ENCODE results near the gene CASP3. TPM values are rescaled to one million over a fixed set of nuclear protein-coding genes. Genes with fewer than 3 reads are reported as not detected.

Gene CASP3
- total RNA-seq, result 10 to 100 TPM; 42.0 to 58.7 TPM

GRCh38 chr4:184649026-184649970 lies at the start of gene CASP3, which contains the start of gene PRIMPOL:
Gene CASP3, minus strand, starts transcription at chr4:184649447. Its CDS starts 10,994 bp downstream, at chr4:184638453.
Gene PRIMPOL, plus strand, starts transcription at chr4:184649738. Its CDS starts 7,403 bp downstream, at chr4:184657141.
- peak; percentile 96 to 97 for DNase-seq (ENCODE audit: low spot score in 2 of 2)
- peak; percentile 91 to 94 for ATAC-seq
- H3K27ac Mint-ChIP-seq, result peak within 1 kb of the TSS; percentile 87 to 98
- no peaks in the 10 kb centered on the region for H3K9me3 Mint-ChIP-seq
- H3K36me3 Mint-ChIP-seq, result peaks cover 20 to 43% of the 10 kb centered on the region in 2 donors

GRCh38 chr4:184697956-184698355 lies 48.7 kb upstream of the CASP3 start:
- no peaks in the 10 kb centered on the region for H3K9me3 Mint-ChIP-seq
- H3K36me3 Mint-ChIP-seq, result peaks cover 15 to 32% of the 10 kb centered on the region in 2 donors
- DNase-seq (ENCODE audit: low spot score in 2 of 2) (no peak), ATAC-seq (no peak)
- H3K27ac Mint-ChIP-seq, result no peak overlapping the region

DNA sequence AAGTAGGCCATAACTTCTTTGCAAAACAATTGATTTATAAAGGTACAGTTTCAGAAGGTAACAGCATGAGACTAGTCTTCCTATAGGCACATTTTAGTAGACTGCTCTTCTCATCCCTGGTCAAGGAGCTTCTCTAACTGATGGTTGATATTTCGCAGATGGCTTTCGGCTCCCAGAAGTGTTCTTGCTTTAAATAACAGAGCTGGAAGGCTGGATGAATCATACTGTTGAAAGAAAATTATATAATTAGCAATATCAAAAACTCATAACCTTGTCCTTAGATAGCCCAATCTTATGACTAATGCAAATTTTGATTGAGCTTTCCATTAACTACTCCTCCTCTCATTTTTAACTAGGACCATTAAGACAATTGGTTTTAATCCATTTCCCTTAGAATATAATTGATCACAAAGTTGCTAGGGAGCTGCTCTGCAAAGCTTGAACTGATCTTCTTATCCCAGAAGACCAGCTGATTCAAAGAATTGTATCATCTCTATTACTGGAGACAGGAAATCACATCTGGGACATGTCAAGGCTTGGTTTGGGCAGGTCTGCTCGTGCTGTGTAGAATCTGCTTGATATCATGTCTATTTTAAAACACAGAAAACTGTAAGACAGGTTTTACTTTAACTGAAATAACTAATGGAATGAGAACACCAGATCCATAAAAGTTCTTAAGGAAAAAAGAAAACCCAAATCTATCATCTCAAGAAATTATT lies 46.1 kb upstream of the CASP3 start:
- Mint-ChIP-seq H3K36me3 (peaks cover 10 to 39% of the 10 kb centered on the region in 2 donors), H3K9me3 (no peaks in the 10 kb centered on the region), H3K27ac (no peak overlapping the region)
- ATAC-seq (no peak), DNase-seq (ENCODE audit: low spot score in 2 of 2) (no peak)

GRCh38 chr4:184694412-184694956 lies 45.2 kb upstream of the CASP3 start:
- peaks cover 10 to 33% of the 10 kb centered on the region in 2 donors for H3K36me3 Mint-ChIP-seq
- no peak for DNase-seq (ENCODE audit: low spot score in 2 of 2)
- ATAC-seq, result no peak
- H3K9me3 Mint-ChIP-seq, result no peaks in the 10 kb centered on the region
- no peak overlapping the region for H3K27ac Mint-ChIP-seq

GRCh38 chr4:184693056-184693455 lies 43.8 kb upstream of the CASP3 start:
- Mint-ChIP-seq H3K36me3 (peaks cover 10 to 30% of the 10 kb centered on the region in 2 donors), H3K9me3 (no peaks in the 10 kb centered on the region), H3K27ac (no peak overlapping the region)
- ATAC-seq, result no peak
- no peak for DNase-seq (ENCODE audit: low spot score in 2 of 2)

- DNase-seq (ENCODE audit: low spot score in 2 of 2) (no peak), ATAC-seq (no peak)
- H3K27ac Mint-ChIP-seq, result peak overlapping the region; percentile 56 to 75
- H3K9me3 Mint-ChIP-seq, result no peaks in the 10 kb centered on the region
- H3K36me3 Mint-ChIP-seq, result peaks cover 10 to 27% of the 10 kb centered on the region in 2 donors
Observed at GRCh38 chr4:184689681-184690080, 40.4 kb upstream of the CASP3 start.

- peak in 1 of 2 donors; percentile 18 for DNase-seq (ENCODE audit: low spot score in 2 of 2)
- peak; percentile 85 to 98 for ATAC-seq
- H3K9me3 Mint-ChIP-seq, result no peaks in the 10 kb centered on the region
- no peak overlapping the region for H3K27ac Mint-ChIP-seq
- H3K36me3 Mint-ChIP-seq, result peaks cover 1 to 18% of the 10 kb centered on the region in 2 donors
Observed at GRCh38 chr4:184688447-184688846, 39.2 kb upstream of the CASP3 start.

DNA sequence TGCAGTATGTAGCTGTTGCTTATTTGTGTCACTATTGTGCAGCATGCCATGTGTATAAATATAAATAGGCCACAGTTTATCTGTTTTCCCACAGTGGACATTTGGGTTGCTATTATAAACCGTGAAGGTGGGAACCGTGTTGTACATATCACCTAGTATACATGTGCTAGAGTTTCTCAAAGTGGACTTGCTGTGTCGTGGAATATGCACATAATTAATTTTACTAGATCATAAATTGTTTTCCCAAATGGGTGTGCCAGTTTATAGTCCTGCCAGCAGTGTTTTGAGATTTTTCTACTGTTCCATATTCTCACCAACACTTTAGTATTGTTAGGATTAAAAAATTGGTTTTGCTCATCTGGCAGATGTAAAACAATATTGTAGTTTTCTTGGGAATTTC lies 38.8 kb upstream of the CASP3 start:
- ATAC-seq (no peak), DNase-seq (ENCODE audit: low spot score in 2 of 2) (no peak)
- Mint-ChIP-seq H3K36me3 (peaks cover 0 to 13% of the 10 kb centered on the region in 2 donors), H3K27ac (no peak overlapping the region), H3K9me3 (no peaks in the 10 kb centered on the region)

GRCh38 chr4:184684491-184685189 lies 35.4 kb upstream of the CASP3 start:
- H3K27ac Mint-ChIP-seq, result peak overlapping the region in 1 of 2 donors; percentile 48
- H3K36me3 Mint-ChIP-seq, result no peaks in the 10 kb centered on the region
- ATAC-seq, result no peak
- no peaks in the 10 kb centered on the region for H3K9me3 Mint-ChIP-seq
- no peak for DNase-seq (ENCODE audit: low spot score in 2 of 2)

- ATAC-seq, result no peak
- no peaks in the 10 kb centered on the region for H3K9me3 Mint-ChIP-seq
- DNase-seq (ENCODE audit: low spot score in 2 of 2), result no peak
- no peak overlapping the region for H3K27ac Mint-ChIP-seq
- no peaks in the 10 kb centered on the region for H3K36me3 Mint-ChIP-seq
Observed at GRCh38 chr4:184681916-184682315, 32.7 kb upstream of the CASP3 start.

DNA sequence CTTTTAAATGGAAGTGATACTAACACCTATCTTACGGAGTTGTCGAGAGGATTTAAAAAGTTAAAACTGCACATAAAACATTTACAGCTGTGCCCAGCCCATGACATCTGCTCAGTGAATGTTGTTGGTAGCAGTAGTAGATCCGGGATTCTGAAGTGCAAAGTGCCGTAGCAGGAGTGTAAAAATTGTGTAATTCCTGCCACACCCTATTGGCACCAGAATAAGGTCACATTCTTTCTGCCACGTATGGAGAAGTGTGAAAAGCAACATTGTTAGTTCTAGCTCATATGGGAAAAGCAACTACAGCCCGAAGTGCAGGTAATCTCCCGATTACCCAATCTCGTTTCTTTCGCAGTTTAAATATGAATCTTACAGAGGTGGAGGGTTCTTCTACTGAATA lies 31.5 kb upstream of the CASP3 start:
- Mint-ChIP-seq H3K36me3 (no peaks in the 10 kb centered on the region), H3K9me3 (no peaks in the 10 kb centered on the region), H3K27ac (no peak overlapping the region)
- ATAC-seq (no peak), DNase-seq (ENCODE audit: low spot score in 2 of 2) (no peak)

DNA sequence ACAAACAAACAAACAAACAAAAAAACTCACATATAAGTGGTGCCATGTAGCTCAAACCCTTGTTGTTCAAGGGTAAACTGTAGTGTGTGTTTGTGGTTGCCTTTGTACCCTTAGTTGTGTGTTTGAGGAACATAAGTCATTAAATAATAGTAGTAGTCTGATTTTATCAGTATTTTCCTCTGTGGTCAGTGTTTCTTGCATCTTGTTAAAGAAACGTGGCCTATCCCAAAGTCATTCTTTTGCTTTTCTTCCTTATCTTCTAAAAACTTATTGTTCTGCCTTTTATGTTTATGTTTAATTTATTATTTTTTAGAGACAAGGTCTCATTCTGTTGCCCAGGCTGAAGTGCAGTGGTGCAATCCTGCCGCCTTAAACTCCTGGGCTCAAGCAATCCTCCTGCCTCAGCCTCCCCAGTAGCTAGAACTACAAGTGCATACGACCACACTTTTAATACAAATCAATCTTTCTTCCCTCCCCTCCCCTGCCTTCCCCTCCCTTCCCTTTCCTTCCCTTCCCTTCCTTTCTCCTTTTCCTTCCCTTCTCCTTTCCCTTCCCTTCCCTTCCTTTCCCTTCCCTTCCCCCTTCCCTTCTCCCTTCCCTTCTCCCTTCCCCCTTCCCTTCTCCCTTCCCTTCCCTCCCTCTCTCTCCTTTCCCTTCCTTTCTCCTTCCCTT lies 26.7 kb upstream of the CASP3 start:
- Mint-ChIP-seq H3K27ac (peak overlapping the region in 1 of 2 donors; percentile 14), H3K36me3 (no peaks in the 10 kb centered on the region), H3K9me3 (no peaks in the 10 kb centered on the region)
- no peak for DNase-seq (ENCODE audit: low spot score in 2 of 2)
- no peak for ATAC-seq

GRCh38 chr4:184675018-184675417 lies 25.8 kb upstream of the CASP3 start:
- no peak for DNase-seq (ENCODE audit: low spot score in 2 of 2)
- Mint-ChIP-seq H3K36me3 (no peaks in the 10 kb centered on the region), H3K27ac (no peak overlapping the region), H3K9me3 (no peaks in the 10 kb centered on the region)
- ATAC-seq, result no peak

DNA sequence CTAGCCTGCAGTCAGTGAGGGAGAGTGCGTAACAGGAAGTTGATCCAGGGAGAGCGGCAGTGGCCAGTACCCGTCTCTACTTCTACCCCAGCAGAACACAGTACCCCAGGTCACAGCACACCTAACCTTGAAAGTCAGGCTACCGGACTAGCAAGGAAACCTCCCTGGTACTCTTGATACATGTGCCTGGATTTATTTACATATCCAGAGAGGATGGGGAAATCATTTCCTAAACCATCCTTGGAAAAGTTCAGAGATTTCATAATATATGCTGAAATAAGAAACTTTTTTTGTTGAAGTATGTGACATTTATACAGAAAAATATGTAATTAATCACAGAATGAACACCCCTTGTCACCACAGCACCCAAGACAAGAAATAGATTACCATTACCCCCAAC lies 24.8 kb upstream of the CASP3 start:
- Mint-ChIP-seq H3K36me3 (peaks cover 5 to 6% of the 10 kb centered on the region in 2 donors), H3K27ac (no peak overlapping the region), H3K9me3 (no peaks in the 10 kb centered on the region)
- ATAC-seq, result no peak
- DNase-seq (ENCODE audit: low spot score in 2 of 2), result no peak

- DNase-seq (ENCODE audit: low spot score in 2 of 2) (no peak), ATAC-seq (no peak)
- Mint-ChIP-seq H3K36me3 (peaks cover 15 to 19% of the 10 kb centered on the region in 2 donors), H3K27ac (no peak overlapping the region), H3K9me3 (no peaks in the 10 kb centered on the region)
Observed at GRCh38 chr4:184672741-184673140, 23.5 kb upstream of the CASP3 start.

- Mint-ChIP-seq H3K27ac (peak overlapping the region in 1 of 2 donors; percentile 44), H3K9me3 (no peaks in the 10 kb centered on the region), H3K36me3 (peaks cover 15 to 20% of the 10 kb centered on the region in 2 donors)
- ATAC-seq, result no peak
- no peak for DNase-seq (ENCODE audit: low spot score in 2 of 2)
Observed at GRCh38 chr4:184671101-184671500, 21.9 kb upstream of the CASP3 start.
